Transverse colon (tissue), 4 donors: ENCODE measurements around the gene MAPRE2. TPM values are rescaled to one million over a fixed set of nuclear protein-coding genes. Genes with fewer than 3 reads are reported as not detected.

Experiments used
- DNase-seq: peaks from one replicate; pipeline ENCODE4 v3.0.0-alpha.2; 2019
- H3K27ac ChIP-seq, 4 donors: fragments of 200-600 bp; sonication (generic); 2 replicates each; pipeline ENCODE4 v1.5.1; 2016 to 2018; ENCODE audit warnings: inconsistent platforms in 4 of 4
- H3K27me3 ChIP-seq: fragments of 200-600 bp; sonication (generic); 2 replicates; pipeline ENCODE4 v1.5.1; 2017; ENCODE audit warnings: inconsistent platforms
- H3K36me3 ChIP-seq, 4 donors: fragments of 200-600 bp; sonication (generic); 2 replicates each; pipeline ENCODE4 v1.5.1; 2017 to 2019; ENCODE audit warnings: inconsistent platforms in 4 of 4
- H3K4me1 ChIP-seq, 4 donors: fragments of 200-600 bp; sonication (generic); 2 replicates each; pipeline ENCODE4 v1.5.1; 2017 to 2020; ENCODE audit warnings: inconsistent platforms in 4 of 4
- H3K4me3 ChIP-seq, 4 donors: fragments of 200-600 bp; sonication (generic); 1 replicate in 1 of 4; 2 replicates in 3 of 4; pipeline versions ENCODE4 v1.5.1 to v1.6.1; 2017 to 2019; ENCODE audit warnings: inconsistent platforms in 4 of 4
- H3K9me3 ChIP-seq, 2 donors: fragments of 200-600 bp; sonication (generic); 2 replicates each; pipeline ENCODE4 v1.5.1; 2017 to 2019; ENCODE audit warnings: inconsistent platforms in 2 of 2
- CTCF ChIP-seq, 5 experiments: fragments of 200-600 bp in 3 of 5; fragments of 450-650 bp in 2 of 5; sonication (generic) in 3 of 5; IDR thresholded peaks; 1 replicate in 2 of 5; 2 replicates in 3 of 5; pipeline ENCODE4 v1.5.1; 2016 to 2017; ENCODE audit warnings: antibody characterized with exemption in 5 of 5, inconsistent platforms in 3 of 5, mild to moderate bottlenecking in 2 of 5, moderate library complexity in 1 of 5
- EP300 ChIP-seq: sonication (generic); formaldehyde crosslinking; IDR thresholded peaks from one replicate; pipeline ENCODE4 v1.6.1; 2017; ENCODE audit warnings: antibody characterized with exemption, low read depth
- POLR2A ChIP-seq: fragments of 450-650 bp; IDR thresholded peaks from one replicate; pipeline ENCODE4 v1.6.1; 2016; ENCODE audit warnings: antibody characterized with exemption, mild to moderate bottlenecking, moderate library complexity
- POLR2AphosphoS5 ChIP-seq, 3 donors: sonication (generic); formaldehyde crosslinking; IDR thresholded peaks; one replicate each; pipeline ENCODE4 v1.6.1; 2016; ENCODE audit warnings: antibody characterized with exemption in 3 of 3
- WGBS, 2 donors: methylation state at CpG; one replicate each; pipeline ENCODE4 v1.1.5; 2018; ENCODE audit warnings: low coverage in 1 of 2; 5-methylcytosine and 5-hydroxymethylcytosine counted together
- in situ Hi-C, 4 donors: fragments of 200-750 bp; cut with MboI; loops; one replicate each; pipeline versions ENCODE4 v1.15.0 to v1.15.1; 2017; ENCODE audit warnings: low sequenced_read_pairs in 3 of 4, low pct_ligation_motif_present in 1 of 4, low pct_unique_long_range_greater_than_20kb in 1 of 4
- intact Hi-C: fragments of 100-400 bp; cut with DNase I; formaldehyde crosslinking; loops from one replicate; pipeline ENCODE4 v1.15.1; 2023; ENCODE audit warnings: low total_unique reads
- total RNA-seq, 4 donors: library from RNA; depleted of rRNA; stranded (reverse); fragments of >200 nt; gene quantifications; one replicate each; pipeline ENCODE4 v1.1.0, GENCODE V29; 2016

The MAPRE2 gene
- total RNA-seq, 4 donors from 2014 or later = 23.1 to 102 (median 48.5) TPM

GRCh38 chr18:35040638-35040987 is 600 bp upstream of the MAPRE2 start:
- H3K27ac ChIP-seq = peak overlapping the region; percentile 85 to 89 (median 86)
- in situ Hi-C loops (no loop called here), intact Hi-C loops (loop anchor here (10.0 kb wide), 1 partner anchor 1906 kb away; no protein-coding TSS in a partner anchor)
- no peaks in the 10 kb centered on the region for H3K27me3 ChIP-seq
- peak overlapping the region in 3 of 4 donors; percentile 48 to 73 (median 67) for H3K4me3 ChIP-seq
- TF ChIP-seq EP300 = no peak
- no peak for TF ChIP-seq POLR2AphosphoS5 (IDR thresholded peaks at IDR 0.05)
- TF ChIP-seq CTCF (IDR thresholded peaks at IDR 0.05) = no peak
- TF ChIP-seq POLR2A = no peak
- H3K9me3 ChIP-seq = no peaks in the 10 kb centered on the region
- no peaks in the 10 kb centered on the region for H3K36me3 ChIP-seq
- no peak for DNase-seq
- H3K4me1 ChIP-seq = peaks cover 7 to 41% (median 21%) of the 10 kb centered on the region in 4 donors

GRCh38 chr18:35041815-35042387 is 688 bp downstream of the MAPRE2 start:
- WGBS, 2 donors = 3 to 6% methylated on average over 9 to 11 of the region's 11 CpGs

GRCh38 chr18:35042389-35043071 is 1.3 kb downstream of the MAPRE2 start:
- Histone ChIP-seq H3K9me3 (no peaks in the 10 kb centered on the region), H3K4me3 (peak overlapping the region in 3 of 4 donors; percentile 48 to 73 (median 67)), H3K4me1 (peaks cover 7 to 53% (median 21%) of the 10 kb centered on the region in 4 donors), H3K27me3 (no peaks in the 10 kb centered on the region), H3K36me3 (no peaks in the 10 kb centered on the region), H3K27ac (peak overlapping the region; percentile 85 to 89 (median 86))
- TF ChIP-seq EP300 (no peak), POLR2AphosphoS5 (IDR thresholded peaks at IDR 0.05) (peak in 1 of 3 donors; percentile 13), CTCF (IDR thresholded peaks at IDR 0.05) (no peak), POLR2A (peak; percentile 30)
- WGBS, 2 donors = 13 to 19% methylated on average over 5 of the region's 5 CpGs
- intact Hi-C loops (loop anchor here (10.0 kb wide), 1 partner anchor 1908 kb away; no protein-coding TSS in a partner anchor), in situ Hi-C loops (no loop called here)
- no peak for DNase-seq

More at GRCh38 chr18:35041815-35042387, 688 bp downstream of the MAPRE2 start:
- no peaks in the 10 kb centered on the region for H3K9me3 ChIP-seq
- peak overlapping the region; percentile 48 to 73 (median 58) for H3K4me3 ChIP-seq
- in situ Hi-C loops = no loop called here
- DNase-seq = no peak
- H3K4me1 ChIP-seq = peaks cover 7 to 53% (median 21%) of the 10 kb centered on the region in 4 donors
- no peaks in the 10 kb centered on the region for H3K27me3 ChIP-seq
- no peaks in the 10 kb centered on the region for H3K36me3 ChIP-seq
- peak overlapping the region; percentile 85 to 89 (median 86) for H3K27ac ChIP-seq
- intact Hi-C loops = loop anchor here (10.0 kb wide), 1 partner anchor 1907 kb away; no protein-coding TSS in a partner anchor
- TF ChIP-seq CTCF (IDR thresholded peaks at IDR 0.05) (no peak), POLR2AphosphoS5 (IDR thresholded peaks at IDR 0.05) (no peak), POLR2A (no peak), EP300 (no peak)

GRCh38 chr18:35043207-35043606 is 2.0 kb downstream of the MAPRE2 start:
- Histone ChIP-seq H3K27me3 (no peaks in the 10 kb centered on the region), H3K36me3 (no peaks in the 10 kb centered on the region), H3K4me3 (peak overlapping the region in 1 of 4 donors; percentile 73), H3K4me1 (peaks cover 7 to 53% (median 21%) of the 10 kb centered on the region in 4 donors), H3K27ac (peak overlapping the region; percentile 85 to 89 (median 86)), H3K9me3 (no peaks in the 10 kb centered on the region)
- 23 to 36% methylated on average over 5 of the region's 5 CpGs for WGBS, 2 donors
- intact Hi-C loops = loop anchor here (10.0 kb wide), 1 partner anchor 1908 kb away; no protein-coding TSS in a partner anchor
- TF ChIP-seq CTCF (IDR thresholded peaks at IDR 0.05) (no peak), POLR2AphosphoS5 (IDR thresholded peaks at IDR 0.05) (no peak), EP300 (no peak), POLR2A (no peak)
- no peak for DNase-seq
- in situ Hi-C loops = no loop called here
